Bronchial epithelial cell (primary cell): ENCODE data around the gene BTBD18. TPM values are rescaled to one million over a fixed set of nuclear protein-coding genes. Genes with fewer than 3 reads are reported as not detected.
A peak's percentile ranks its signal among the peaks of the same experiment; 100 is the strongest.
"Not testable (repeated sequence)": the region's sequence is repeated elsewhere in the genome, so short reads cannot be mapped to it uniquely, and the experiment has no call there.

ENCODE experiments used
- DNase-seq: peaks from one replicate; pipeline ENCODE4 v3.0.0-alpha.2; 2010; ENCODE audit warnings: low read depth
- FAIRE-seq: peaks from 2 replicates; lab custom pipeline; 2011; peaks lifted over from hg19 to GRCh38; lab: Jason Lieb, UNC
- H3K27me3 ChIP-seq: 2 replicates; pipeline ENCODE4 v1.5.1; 2011; ENCODE audit warnings: low read length; ENCODE audit not compliant: control insufficient read depth, insufficient read depth
- H3K36me3 ChIP-seq: 2 replicates; pipeline ENCODE4 v1.5.1; 2011; ENCODE audit warnings: low read length; ENCODE audit not compliant: control insufficient read depth, insufficient read depth
- H3K4me3 ChIP-seq: 2 replicates; pipeline ENCODE4 v1.5.1; 2011; ENCODE audit warnings: mild to moderate bottlenecking, low read depth, low read length, control low read depth
- total RNA-seq: library from RNA; depleted of rRNA; stranded (reverse); fragments of >200 nt; gene quantifications from 2 replicates; pipeline ENCODE4 v1.2.1, GENCODE V29; 2014
- TF ChIP-seq, protein P1 (sequence below): IDR thresholded peaks from 2 replicates; pipeline ENCODE4 v1.5.1; 2011; ENCODE audit warnings: mild to moderate bottlenecking, moderate library complexity, low read length, control low read depth, inconsistent platforms; ENCODE audit not compliant: insufficient read depth, severe bottlenecking

The BTBD18 gene
- total RNA-seq, 1 donor from 2014 or later = not detected

DNA sequence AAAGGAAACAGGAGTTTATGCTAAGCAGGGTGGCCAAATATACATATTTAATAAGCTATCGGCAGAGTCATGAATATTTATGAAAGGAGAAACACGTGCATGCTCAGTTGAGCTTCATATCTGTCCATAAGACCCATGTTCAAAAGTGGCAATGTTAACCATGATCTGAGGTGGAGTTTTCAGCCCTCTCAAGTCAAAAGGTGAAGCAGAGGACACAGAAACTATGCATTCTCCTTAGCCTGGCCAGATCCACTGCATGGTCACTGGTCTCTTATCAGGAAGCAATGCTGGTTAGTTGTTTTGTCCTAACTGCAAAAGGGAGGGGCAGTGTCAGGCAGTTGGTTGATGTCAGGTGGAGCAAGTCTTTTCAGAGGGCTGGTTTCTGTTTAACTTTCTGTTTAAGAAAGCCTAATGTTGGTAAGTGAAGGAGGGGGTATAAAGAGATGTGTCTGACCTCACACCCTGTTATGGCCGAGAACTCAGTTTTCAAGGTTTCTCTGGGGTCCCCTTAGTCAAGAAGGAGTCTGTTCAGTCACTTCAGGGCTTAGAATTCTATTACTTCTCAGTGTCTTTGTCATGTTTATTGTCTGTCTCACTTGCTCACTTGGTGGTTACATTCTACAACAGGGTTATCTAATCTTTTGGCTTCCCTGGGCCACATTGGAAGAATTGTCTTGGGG, 15.9 kb downstream of the BTBD18 start:
- DNase-seq (no peak), FAIRE-seq (no peak)
- Histone ChIP-seq H3K36me3 (peaks cover 7% of the 10 kb centered on the region), H3K27me3 (no peaks in the 10 kb centered on the region), H3K4me3 (no peak overlapping the region)
- TF ChIP-seq, protein P1, sequence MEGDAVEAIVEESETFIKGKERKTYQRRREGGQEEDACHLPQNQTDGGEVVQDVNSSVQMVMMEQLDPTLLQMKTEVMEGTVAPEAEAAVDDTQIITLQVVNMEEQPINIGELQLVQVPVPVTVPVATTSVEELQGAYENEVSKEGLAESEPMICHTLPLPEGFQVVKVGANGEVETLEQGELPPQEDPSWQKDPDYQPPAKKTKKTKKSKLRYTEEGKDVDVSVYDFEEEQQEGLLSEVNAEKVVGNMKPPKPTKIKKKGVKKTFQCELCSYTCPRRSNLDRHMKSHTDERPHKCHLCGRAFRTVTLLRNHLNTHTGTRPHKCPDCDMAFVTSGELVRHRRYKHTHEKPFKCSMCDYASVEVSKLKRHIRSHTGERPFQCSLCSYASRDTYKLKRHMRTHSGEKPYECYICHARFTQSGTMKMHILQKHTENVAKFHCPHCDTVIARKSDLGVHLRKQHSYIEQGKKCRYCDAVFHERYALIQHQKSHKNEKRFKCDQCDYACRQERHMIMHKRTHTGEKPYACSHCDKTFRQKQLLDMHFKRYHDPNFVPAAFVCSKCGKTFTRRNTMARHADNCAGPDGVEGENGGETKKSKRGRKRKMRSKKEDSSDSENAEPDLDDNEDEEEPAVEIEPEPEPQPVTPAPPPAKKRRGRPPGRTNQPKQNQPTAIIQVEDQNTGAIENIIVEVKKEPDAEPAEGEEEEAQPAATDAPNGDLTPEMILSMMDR = no peak

DNA sequence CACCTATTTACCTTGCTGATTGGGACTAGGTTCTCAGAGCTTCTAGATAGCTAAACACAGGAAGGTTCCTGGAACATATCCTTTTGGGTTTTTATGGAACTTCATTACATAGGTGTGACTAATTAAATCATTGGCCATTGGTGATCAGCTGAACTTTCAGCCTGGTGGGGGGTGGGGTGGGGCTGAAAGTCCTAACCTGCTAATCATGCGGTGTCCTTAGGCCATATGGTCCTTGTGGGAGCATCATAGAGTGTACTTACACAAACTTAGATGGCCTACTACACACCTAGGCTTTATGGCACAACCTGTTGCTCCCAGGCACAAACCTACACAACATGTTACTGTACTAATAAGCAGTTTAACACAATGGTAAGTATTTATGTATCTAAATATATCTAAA, 19.0 kb downstream of the BTBD18 start:
- Histone ChIP-seq H3K36me3 (peaks cover 1% of the 10 kb centered on the region), H3K4me3 (no peak overlapping the region), H3K27me3 (no peaks in the 10 kb centered on the region)
- DNase-seq (no peak), FAIRE-seq (no peak)
- TF ChIP-seq, protein P1 = no peak

DNA sequence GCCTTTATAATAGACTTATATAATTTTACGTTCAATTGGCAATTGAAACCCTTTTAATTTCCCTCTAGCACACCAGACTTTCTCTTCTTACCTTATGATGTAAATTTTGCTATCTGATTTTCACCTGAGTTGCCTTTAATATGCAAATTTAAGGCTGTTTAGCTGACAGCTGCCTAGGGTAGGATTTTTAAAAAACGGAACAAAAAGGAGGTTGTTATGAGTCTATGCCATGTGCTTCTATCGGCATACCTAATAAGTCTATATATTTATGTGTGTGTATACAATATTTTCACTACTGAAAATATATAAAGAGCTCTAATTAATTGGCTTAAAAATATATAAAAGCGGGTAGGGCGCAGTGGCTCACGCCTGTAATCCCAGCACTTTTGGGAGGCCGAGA, 22.1 kb downstream of the BTBD18 start:
- FAIRE-seq (no peak), DNase-seq (no peak)
- Histone ChIP-seq H3K27me3 (no peaks in the 10 kb centered on the region), H3K36me3 (no peaks in the 10 kb centered on the region), H3K4me3 (no peak overlapping the region)
- TF ChIP-seq, protein P1 = no peak

DNA sequence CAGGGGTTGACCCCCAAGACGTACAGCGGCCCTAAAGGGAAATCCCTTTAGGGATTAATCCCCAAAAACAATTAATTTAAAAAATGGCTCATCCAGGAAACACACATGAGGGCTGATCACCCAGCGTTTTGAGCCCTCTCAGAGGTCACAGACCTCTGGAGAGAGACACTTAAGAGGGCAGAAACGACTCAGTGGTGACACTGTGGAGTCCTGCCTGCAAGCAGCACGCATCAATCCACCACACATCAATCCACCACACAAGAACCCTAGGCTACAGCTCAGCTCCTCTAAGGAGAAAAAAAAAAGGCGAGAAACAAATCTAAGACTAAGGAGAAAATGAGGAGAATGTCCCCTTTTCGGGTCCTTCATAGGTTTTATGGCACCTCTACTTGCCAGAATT, 22.8 kb downstream of the BTBD18 start:
- DNase-seq (no peak), FAIRE-seq (no peak)
- H3K4me3 ChIP-seq = no peak overlapping the region
- no peaks in the 10 kb centered on the region for H3K36me3 ChIP-seq
- TF ChIP-seq, protein P1 = no peak
- no peaks in the 10 kb centered on the region for H3K27me3 ChIP-seq

DNA sequence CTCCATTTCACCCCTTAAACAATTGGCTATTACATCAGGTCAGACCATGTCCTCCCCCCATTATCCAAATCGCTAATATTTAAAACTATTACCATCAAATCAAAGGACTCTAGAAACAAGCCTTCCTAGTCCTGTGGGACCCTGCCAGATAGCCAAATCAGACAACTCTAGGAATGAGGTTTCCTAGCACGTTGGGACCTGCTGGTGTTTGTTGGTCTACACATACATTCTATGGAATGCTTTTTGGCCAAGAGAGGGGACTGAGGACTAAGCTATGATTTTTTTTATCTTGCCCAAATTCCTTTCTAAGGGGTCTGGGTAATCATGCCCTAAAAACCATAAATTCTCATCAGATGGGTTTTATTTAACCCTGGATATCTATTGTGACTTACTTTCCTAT, 24.4 kb downstream of the BTBD18 start:
- FAIRE-seq (no peak), DNase-seq (peak; percentile 61)
- TF ChIP-seq, protein P1 = no peak
- Histone ChIP-seq H3K4me3 (no peak overlapping the region), H3K36me3 (no peaks in the 10 kb centered on the region), H3K27me3 (no peaks in the 10 kb centered on the region)

DNA sequence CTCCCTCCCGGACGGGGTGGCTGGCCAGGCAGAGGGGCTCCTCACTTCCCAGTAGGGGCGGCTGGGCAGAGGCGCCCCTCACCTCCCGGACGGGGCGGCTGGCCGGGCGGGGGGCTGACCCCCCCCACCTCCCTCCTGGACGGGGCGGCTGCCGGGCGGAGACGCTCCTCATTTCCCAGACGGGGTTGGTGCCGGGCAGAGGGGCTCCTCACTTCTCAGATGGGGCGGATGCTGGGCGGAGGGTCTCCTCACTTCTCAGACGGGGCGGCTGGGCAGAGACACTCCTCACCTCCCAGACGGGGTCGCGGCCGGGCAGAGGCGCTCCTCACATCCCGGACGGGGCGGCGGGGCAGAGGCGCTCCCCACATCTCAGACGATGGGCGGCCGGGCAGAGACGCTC, 34.9 kb downstream of the BTBD18 start:
- not testable (repeated sequence) for H3K27me3 ChIP-seq, H3K4me3 ChIP-seq, DNase-seq, FAIRE-seq, H3K36me3 ChIP-seq
